Panc1 (cell line): ENCODE measurements around the gene NUP210. TPM values are rescaled to one million over a fixed set of nuclear protein-coding genes. Genes with fewer than 3 reads are reported as not detected.

Source experiments
- ATAC-seq: fragments of 200-7000 bp; cut with Tn5 transposase; 2 replicates; pipeline ENCODE4 v1.9.1; 2020; ENCODE audit warnings: mild to moderate bottlenecking, moderate library complexity
- BruUV-seq: library from RNA; stranded (reverse); fragments of 400-500 nt; replicated peaks from 2 replicates; lab custom pipeline; 2021; lab: Mats Ljungman, UMichigan
- CTCF ChIA-PET: fragments of 300-600 bp; sonication (Branson Sonifier 250); formaldehyde crosslinking; loops from one replicate; lab custom pipeline; 2022; ENCODE audit warnings: antibody characterized with exemption; lab: Charles Lee
- POLR2A ChIA-PET: fragments of 300-600 bp; sonication (Branson Sonifier 250); formaldehyde crosslinking; loops from one replicate; lab custom pipeline; 2022; ENCODE audit warnings: antibody characterized with exemption; lab: Charles Lee
- DNase-seq: peaks from one replicate; pipeline ENCODE4 v3.0.0-alpha.2; 2010; ENCODE audit warnings: low read depth, low spot score
- H3K27ac ChIP-seq: 2 replicates; pipeline ENCODE4 v1.5.1; 2011; ENCODE audit warnings: mild to moderate bottlenecking, low read length, inconsistent platforms
- H3K27me3 ChIP-seq: fragments of 200-500 bp; sonication (Bioruptor generic); 2 replicates; pipeline ENCODE4 v1.6.0; 2014; ENCODE audit warnings: low read length, inconsistent platforms; ENCODE audit not compliant: control insufficient read depth, insufficient read depth
- H3K36me3 ChIP-seq: fragments of 200-500 bp; sonication (Bioruptor generic); 2 replicates; pipeline ENCODE4 v1.5.1; 2014; ENCODE audit warnings: inconsistent platforms, mild to moderate bottlenecking, low read length, moderate library complexity; ENCODE audit not compliant: control insufficient read depth, insufficient read depth
- H3K4me1 ChIP-seq: 2 replicates; pipeline ENCODE4 v1.5.1; 2011; ENCODE audit warnings: inconsistent platforms, mild to moderate bottlenecking, low read length, moderate library complexity; ENCODE audit not compliant: control insufficient read depth, insufficient read depth
- H3K4me3 ChIP-seq, 2 experiments: 2 replicates each; pipeline ENCODE4 v1.5.1; 2011 to 2012; ENCODE audit warnings: low read depth in 2 of 2, low read length in 2 of 2, mild to moderate bottlenecking in 2 of 2, inconsistent platforms in 1 of 2, moderate library complexity in 1 of 2
- H3K9me3 ChIP-seq: fragments of 200-500 bp; sonication (Bioruptor generic); 2 replicates; pipeline ENCODE4 v1.5.1; 2014; ENCODE audit warnings: low read depth, mild to moderate bottlenecking, inconsistent platforms, low read length, moderate library complexity; ENCODE audit not compliant: control insufficient read depth, insufficient read depth
- POLR2AphosphoS5 ChIP-seq: IDR thresholded peaks from 2 replicates; pipeline ENCODE4 v1.6.1; 2012; ENCODE audit warnings: mild to moderate bottlenecking, low read depth, low read length, moderate library complexity
- SIN3A ChIP-seq: IDR thresholded peaks from 2 replicates; pipeline ENCODE4 v1.6.1; 2012; ENCODE audit warnings: low read depth, mild to moderate bottlenecking, low read length, moderate library complexity, borderline replicate concordance; ENCODE audit not compliant: insufficient read depth
- TCF7L2 ChIP-seq: IDR thresholded peaks from 2 replicates; pipeline ENCODE4 v1.6.1; 2011; ENCODE audit warnings: mild to moderate bottlenecking, low read depth, low read length, inconsistent platforms
- in situ Hi-C: cut with HindIII; loops from 2 replicates; pipeline ENCODE4 v1.10.0; 2016; ENCODE audit warnings: low sequenced_read_pairs, low pct_unique_long_range_greater_than_20kb
- intact Hi-C: fragments of 100-400 bp; cut with micrococcal nuclease; formaldehyde crosslinking; loops from one replicate; pipeline ENCODE4 v1.10.0; 2022; ENCODE audit not compliant: unreplicated experiment
- total RNA-seq: library from RNA; stranded (reverse); gene quantifications from one replicate; pipeline ENCODE4 v1.2.1, GENCODE V29; 2021; ENCODE audit not compliant: unreplicated experiment
- TF ChIP-seq, protein P1 (sequence below): fragments of 450-650 bp; IDR thresholded peaks from 2 replicates; pipeline ENCODE4 v1.5.1; 2017; ENCODE audit warnings: mild to moderate bottlenecking
- TF ChIP-seq, protein P2 (sequence below), 2 experiments: IDR thresholded peaks; 2 replicates each; pipeline ENCODE4 v1.6.1; 2011 to 2012; ENCODE audit warnings: low read depth in 2 of 2, control low read depth in 1 of 2, low read length in 1 of 2, mild to moderate bottlenecking in 1 of 2, moderate library complexity in 1 of 2; ENCODE audit not compliant: insufficient read depth in 1 of 2

NUP210 gene
- total RNA-seq, 1 experiment from 2014 or later: 36.8 TPM

DNA sequence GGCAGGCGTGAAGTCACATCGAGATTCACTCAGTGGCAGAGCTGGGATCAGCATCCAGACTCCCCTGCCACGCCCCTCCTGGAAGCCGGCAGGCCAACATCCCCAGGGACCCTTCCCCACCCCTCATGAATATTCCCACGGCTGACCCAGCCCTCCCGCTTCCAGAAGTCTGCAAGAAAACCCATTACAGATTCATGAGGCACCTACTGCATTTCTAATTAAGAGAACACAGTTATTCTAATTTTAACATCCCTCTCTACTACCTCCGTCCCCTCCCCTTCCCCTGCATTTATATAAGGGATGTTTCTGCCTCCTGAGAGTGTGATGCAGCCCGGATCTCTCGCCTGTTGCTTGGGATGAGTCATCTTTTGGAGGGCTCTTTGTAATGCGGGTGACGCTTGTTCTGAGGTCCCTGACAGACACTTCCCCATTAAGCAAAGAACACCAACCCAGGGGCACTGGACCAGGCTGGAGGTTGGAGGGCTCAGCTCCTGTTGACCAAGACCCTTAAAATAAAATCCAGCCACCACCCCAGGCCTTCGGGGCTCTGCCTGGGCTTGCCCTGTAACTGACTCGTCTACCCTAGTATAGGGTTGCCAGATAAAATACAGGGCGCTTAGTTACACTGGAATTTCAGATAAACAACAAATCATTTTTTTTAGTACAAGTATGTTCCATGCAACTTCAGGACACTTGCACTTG, 118.7 kb downstream of the NUP210 start:
- ChIA-PET POLR2A (no interaction called here), CTCF (interaction anchor here (1.1 kb wide), 1 partner anchor 36 kb away, joined by 3 read pairs; no protein-coding TSS in a partner anchor)
- in situ Hi-C loops: no loop called here
- BruUV-seq: no TSS peak
- Histone ChIP-seq H3K9me3 (no peaks in the 10 kb centered on the region), H3K4me3 (no peak overlapping the region), H3K27ac (no peak overlapping the region), H3K4me1 (no peaks in the 10 kb centered on the region), H3K27me3 (no peaks in the 10 kb centered on the region), H3K36me3 (no peaks in the 10 kb centered on the region)
- DNase-seq: no peak
- ATAC-seq: no peak
- TF ChIP-seq POLR2AphosphoS5 (no peak), TCF7L2 (no peak), SIN3A (no peak)
- TF ChIP-seq, protein P1, sequence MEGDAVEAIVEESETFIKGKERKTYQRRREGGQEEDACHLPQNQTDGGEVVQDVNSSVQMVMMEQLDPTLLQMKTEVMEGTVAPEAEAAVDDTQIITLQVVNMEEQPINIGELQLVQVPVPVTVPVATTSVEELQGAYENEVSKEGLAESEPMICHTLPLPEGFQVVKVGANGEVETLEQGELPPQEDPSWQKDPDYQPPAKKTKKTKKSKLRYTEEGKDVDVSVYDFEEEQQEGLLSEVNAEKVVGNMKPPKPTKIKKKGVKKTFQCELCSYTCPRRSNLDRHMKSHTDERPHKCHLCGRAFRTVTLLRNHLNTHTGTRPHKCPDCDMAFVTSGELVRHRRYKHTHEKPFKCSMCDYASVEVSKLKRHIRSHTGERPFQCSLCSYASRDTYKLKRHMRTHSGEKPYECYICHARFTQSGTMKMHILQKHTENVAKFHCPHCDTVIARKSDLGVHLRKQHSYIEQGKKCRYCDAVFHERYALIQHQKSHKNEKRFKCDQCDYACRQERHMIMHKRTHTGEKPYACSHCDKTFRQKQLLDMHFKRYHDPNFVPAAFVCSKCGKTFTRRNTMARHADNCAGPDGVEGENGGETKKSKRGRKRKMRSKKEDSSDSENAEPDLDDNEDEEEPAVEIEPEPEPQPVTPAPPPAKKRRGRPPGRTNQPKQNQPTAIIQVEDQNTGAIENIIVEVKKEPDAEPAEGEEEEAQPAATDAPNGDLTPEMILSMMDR: no peak
- TF ChIP-seq, protein P2, sequence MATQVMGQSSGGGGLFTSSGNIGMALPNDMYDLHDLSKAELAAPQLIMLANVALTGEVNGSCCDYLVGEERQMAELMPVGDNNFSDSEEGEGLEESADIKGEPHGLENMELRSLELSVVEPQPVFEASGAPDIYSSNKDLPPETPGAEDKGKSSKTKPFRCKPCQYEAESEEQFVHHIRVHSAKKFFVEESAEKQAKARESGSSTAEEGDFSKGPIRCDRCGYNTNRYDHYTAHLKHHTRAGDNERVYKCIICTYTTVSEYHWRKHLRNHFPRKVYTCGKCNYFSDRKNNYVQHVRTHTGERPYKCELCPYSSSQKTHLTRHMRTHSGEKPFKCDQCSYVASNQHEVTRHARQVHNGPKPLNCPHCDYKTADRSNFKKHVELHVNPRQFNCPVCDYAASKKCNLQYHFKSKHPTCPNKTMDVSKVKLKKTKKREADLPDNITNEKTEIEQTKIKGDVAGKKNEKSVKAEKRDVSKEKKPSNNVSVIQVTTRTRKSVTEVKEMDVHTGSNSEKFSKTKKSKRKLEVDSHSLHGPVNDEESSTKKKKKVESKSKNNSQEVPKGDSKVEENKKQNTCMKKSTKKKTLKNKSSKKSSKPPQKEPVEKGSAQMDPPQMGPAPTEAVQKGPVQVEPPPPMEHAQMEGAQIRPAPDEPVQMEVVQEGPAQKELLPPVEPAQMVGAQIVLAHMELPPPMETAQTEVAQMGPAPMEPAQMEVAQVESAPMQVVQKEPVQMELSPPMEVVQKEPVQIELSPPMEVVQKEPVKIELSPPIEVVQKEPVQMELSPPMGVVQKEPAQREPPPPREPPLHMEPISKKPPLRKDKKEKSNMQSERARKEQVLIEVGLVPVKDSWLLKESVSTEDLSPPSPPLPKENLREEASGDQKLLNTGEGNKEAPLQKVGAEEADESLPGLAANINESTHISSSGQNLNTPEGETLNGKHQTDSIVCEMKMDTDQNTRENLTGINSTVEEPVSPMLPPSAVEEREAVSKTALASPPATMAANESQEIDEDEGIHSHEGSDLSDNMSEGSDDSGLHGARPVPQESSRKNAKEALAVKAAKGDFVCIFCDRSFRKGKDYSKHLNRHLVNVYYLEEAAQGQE (IDR thresholded peaks at IDR 0.05; ENCODE audit: insufficient read depth in 1 of 2, low read depth in 2 of 2, low read length in 1 of 2): no peak
- intact Hi-C loops: no loop called here

DNA sequence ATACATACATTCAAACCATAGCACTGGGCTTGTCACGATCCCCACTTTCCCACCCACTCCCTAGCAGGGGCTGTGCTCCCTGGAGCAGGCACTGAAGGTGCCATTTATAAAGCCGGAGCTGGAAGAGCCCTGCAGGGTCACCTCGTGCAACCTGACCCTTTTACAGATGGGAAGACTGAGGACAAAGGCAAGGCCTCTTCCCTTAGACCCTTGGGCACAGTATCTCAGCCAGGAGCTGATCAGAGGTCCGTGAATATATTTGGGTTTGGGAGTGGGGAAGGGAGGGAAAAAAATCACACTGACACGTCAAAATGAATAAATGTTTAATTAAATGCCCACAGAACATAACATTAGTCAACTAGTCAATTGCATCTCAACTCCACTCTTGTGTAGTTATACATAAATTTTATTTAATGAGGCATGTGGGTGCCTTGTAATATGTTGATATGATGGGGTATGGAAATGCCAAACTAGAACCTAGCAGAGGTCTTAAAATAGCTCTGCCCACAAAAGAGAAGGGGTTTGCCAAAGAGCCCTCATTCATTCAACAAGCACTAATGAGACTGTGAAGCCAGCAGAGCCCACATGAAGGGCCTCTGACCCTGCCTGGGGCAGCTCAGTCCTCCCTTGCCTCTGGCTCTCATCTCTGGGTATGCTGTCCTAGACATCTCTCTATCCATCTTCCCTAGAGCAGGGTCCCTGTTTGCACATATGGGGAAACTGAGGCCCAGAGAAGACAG, 119.4 kb downstream of the NUP210 start:
- Histone ChIP-seq H3K27ac (no peak overlapping the region), H3K9me3 (no peaks in the 10 kb centered on the region), H3K36me3 (no peaks in the 10 kb centered on the region), H3K4me1 (no peaks in the 10 kb centered on the region), H3K27me3 (no peaks in the 10 kb centered on the region), H3K4me3 (no peak overlapping the region)
- ATAC-seq: no peak
- no peak for DNase-seq
- ChIA-PET POLR2A (no interaction called here), CTCF (interaction anchor here (1.1 kb wide), 1 partner anchor 36 kb away, joined by 3 read pairs; no protein-coding TSS in a partner anchor)
- TF ChIP-seq SIN3A (no peak), TCF7L2 (no peak)
- TF ChIP-seq, protein P1: no peak
- intact Hi-C loops (no loop called here), in situ Hi-C loops (no loop called here)
- no TSS peak for BruUV-seq
